Measurements from ENCODE around the gene IL1RAPL1.
"Not testable (repeated sequence)": the region's sequence is repeated elsewhere in the genome, so short reads cannot be mapped to it uniquely, and the experiment has no call there.

Gene IL1RAPL1

GRCh38 chrX:29295987-29296680 is 708.9 kb downstream of the IL1RAPL1 start:
- no peak for DNase-seq

GRCh38 chrX:29297171-29297800 is 710.0 kb downstream of the IL1RAPL1 start:
- no peak for DNase-seq

GRCh38 chrX:29299684-29300083 is 712.4 kb downstream of the IL1RAPL1 start:
- no peak for DNase-seq

- no peak for DNase-seq
Measured at GRCh38 chrX:29308726-29309125, 721.5 kb downstream of the IL1RAPL1 start.

GRCh38 chrX:29315931-29316330 is 728.7 kb downstream of the IL1RAPL1 start:
- no peak for DNase-seq

- no peak for DNase-seq
Measured at GRCh38 chrX:29318012-29318411, 730.8 kb downstream of the IL1RAPL1 start.

- not testable (repeated sequence) for DNase-seq
Measured at GRCh38 chrX:29332429-29332828, 745.2 kb downstream of the IL1RAPL1 start.

GRCh38 chrX:29333091-29333490 is 745.8 kb downstream of the IL1RAPL1 start:
- not testable (repeated sequence) for DNase-seq

- DNase-seq = no peak
Measured at GRCh38 chrX:29348288-29348687, 761.0 kb downstream of the IL1RAPL1 start.

GRCh38 chrX:29359276-29359675 is 772.0 kb downstream of the IL1RAPL1 start:
- no peak for DNase-seq

GRCh38 chrX:29374765-29375164 is 787.5 kb downstream of the IL1RAPL1 start:
- not testable (repeated sequence) for DNase-seq

- no peak for DNase-seq
Measured at GRCh38 chrX:29376584-29376983, 789.3 kb downstream of the IL1RAPL1 start.

- no peak for DNase-seq
Measured at GRCh38 chrX:29382811-29383210, 795.6 kb downstream of the IL1RAPL1 start.

GRCh38 chrX:29388509-29388908 is 801.3 kb downstream of the IL1RAPL1 start:
- no peak for DNase-seq

- DNase-seq = no peak
Measured at GRCh38 chrX:29397506-29397905, 810.3 kb downstream of the IL1RAPL1 start.

GRCh38 chrX:29407357-29407756 is 820.1 kb downstream of the IL1RAPL1 start:
- no peak for DNase-seq

GRCh38 chrX:29419774-29420553 is 832.7 kb downstream of the IL1RAPL1 start:
- DNase-seq = no peak

- DNase-seq = no peak
Measured at GRCh38 chrX:29422034-29422433, 834.8 kb downstream of the IL1RAPL1 start.

- no peak for DNase-seq
Measured at GRCh38 chrX:29431895-29432294, 844.6 kb downstream of the IL1RAPL1 start.

- no peak for DNase-seq
Measured at GRCh38 chrX:29432534-29432933, 845.3 kb downstream of the IL1RAPL1 start.

- DNase-seq = no peak
Measured at GRCh38 chrX:29434939-29435338, 847.7 kb downstream of the IL1RAPL1 start.

- no peak for DNase-seq
Measured at GRCh38 chrX:29435396-29435795, 848.1 kb downstream of the IL1RAPL1 start.

- DNase-seq = no peak
Measured at GRCh38 chrX:29447867-29448266, 860.6 kb downstream of the IL1RAPL1 start.

GRCh38 chrX:29453333-29453732 is 866.1 kb downstream of the IL1RAPL1 start:
- no peak for DNase-seq

Measured in kidney glomerular epithelial cell (primary cell).